PC-9 (cell line): ENCODE data around the gene TGFBI. TPM values are rescaled to one million over a fixed set of nuclear protein-coding genes. Genes with fewer than 3 reads are reported as not detected.

Source experiments
- BruUV-seq: library from RNA; stranded (reverse); fragments of 400-500 nt; replicated peaks from 2 replicates; lab custom pipeline; 2021; lab: Mats Ljungman, UMichigan
- CTCF ChIA-PET: fragments of 300-600 bp; sonication (Branson Sonifier 250); formaldehyde crosslinking; loops from one replicate; lab custom pipeline; 2022; ENCODE audit warnings: antibody characterized with exemption; lab: Charles Lee
- POLR2A ChIA-PET: fragments of 300-600 bp; sonication (Branson Sonifier 250); formaldehyde crosslinking; loops from one replicate; lab custom pipeline; 2022; ENCODE audit warnings: antibody characterized with exemption; ENCODE audit not compliant: unreplicated experiment; lab: Charles Lee
- DNase-seq, 2 experiments: peaks; one replicate each; pipeline versions ENCODE4 v3.0.0 to v3.0.0-alpha.2; 2015 to 2022; ENCODE audit warnings: mixed read lengths in 1 of 2
- H2AFZ ChIP-seq: fragments of 200-600 bp; sonication (generic); 2 replicates; pipeline ENCODE4 v1.8.1; 2017; ENCODE audit warnings: antibody characterized with exemption
- H3F3A ChIP-seq: fragments of 200-600 bp; sonication (generic); 2 replicates; pipeline ENCODE4 v1.8.1; 2017; ENCODE audit warnings: antibody characterized with exemption, mild to moderate bottlenecking, low read depth; ENCODE audit not compliant: insufficient read depth
- H3K27ac ChIP-seq: fragments of 200-600 bp; sonication (generic); 2 replicates; pipeline ENCODE4 v1.6.1; 2016; ENCODE audit warnings: mixed run types
- H3K27me3 ChIP-seq: fragments of 200-600 bp; sonication (generic); 2 replicates; pipeline ENCODE4 v1.6.1; 2016; ENCODE audit warnings: low read depth, mixed run types; ENCODE audit not compliant: insufficient read depth
- H3K36me3 ChIP-seq: fragments of 200-600 bp; sonication (generic); 2 replicates; pipeline ENCODE4 v1.6.1; 2016; ENCODE audit warnings: low read depth, mixed run types
- H3K4me1 ChIP-seq: fragments of 200-600 bp; sonication (generic); replicated peaks from 2 replicates; pipeline ENCODE4 v1.6.1; 2016; ENCODE audit warnings: mixed run types; ENCODE audit not compliant: insufficient read depth
- H3K4me2 ChIP-seq: fragments of 200-600 bp; sonication (generic); 2 replicates; pipeline ENCODE4 v1.6.1; 2017; ENCODE audit warnings: mixed run types
- H3K4me3 ChIP-seq: fragments of 200-600 bp; sonication (generic); 2 replicates; pipeline ENCODE4 v1.6.1; 2016; ENCODE audit warnings: mixed run types
- H3K79me2 ChIP-seq: fragments of 200-600 bp; sonication (generic); 2 replicates; pipeline ENCODE4 v1.6.1; 2017; ENCODE audit warnings: low read depth, mixed run types
- H3K9me2 ChIP-seq: fragments of 200-600 bp; sonication (generic); 2 replicates; pipeline ENCODE4 v1.8.1; 2017; ENCODE audit warnings: mild to moderate bottlenecking; ENCODE audit not compliant: insufficient read depth
- H3K9me3 ChIP-seq: fragments of 200-600 bp; sonication (generic); 2 replicates; pipeline ENCODE4 v1.8.1; 2016; ENCODE audit warnings: low read depth; ENCODE audit not compliant: insufficient read depth
- H4K20me1 ChIP-seq: fragments of 200-600 bp; sonication (generic); 2 replicates; pipeline ENCODE4 v1.8.1; 2017; ENCODE audit not compliant: insufficient read depth
- CTCF ChIP-seq: fragments of 200-600 bp; sonication (generic); conservative IDR thresholded peaks from 2 replicates; pipeline ENCODE4 v1.6.1; 2017; ENCODE audit warnings: mixed run types, antibody characterized with exemption, mild to moderate bottlenecking, moderate library complexity
- EZH2 ChIP-seq: fragments of 200-600 bp; sonication (generic); IDR thresholded peaks from 2 replicates; pipeline ENCODE4 v1.8.0; 2017; ENCODE audit warnings: antibody characterized with exemption, low read depth
- intact Hi-C: fragments of 100-400 bp; cut with micrococcal nuclease; formaldehyde crosslinking; loops from one replicate; pipeline ENCODE4 v1.10.0; 2022; ENCODE audit not compliant: unreplicated experiment
- total RNA-seq: library from RNA; stranded (reverse); gene quantifications from 2 replicates; pipeline ENCODE4 v1.2.3, GENCODE V29; 2021

TGFBI gene
- total RNA-seq, 1 experiment from 2014 or later: 437 TPM

- DNase-seq: no peak
- Histone ChIP-seq H3K27me3 (no peaks in the 10 kb centered on the region), H3K36me3 (peaks cover 7% of the 10 kb centered on the region; the same call in 1 of the 2 replicates), H4K20me1 (no peaks in the 10 kb centered on the region), H2AFZ (no peak overlapping the region), H3K9me2 (no peaks in the 10 kb centered on the region), H3F3A (peaks cover 6% of the 10 kb centered on the region), H3K4me3 (no peak overlapping the region), H3K27ac (no peak overlapping the region), H3K79me2 (peaks cover 14% of the 10 kb centered on the region; the same call in 1 of the 2 replicates), H3K4me2 (no peak overlapping the region), H3K9me3 (peaks cover 6% of the 10 kb centered on the region; the same call in 1 of the 2 replicates), H3K4me1 (peaks cover 34% of the 10 kb centered on the region)
- POLR2A ChIA-PET: no interaction called here
- TF ChIP-seq EZH2 (no peak), CTCF (no peak)
- CTCF ChIA-PET: no interaction called here
- BruUV-seq: no TSS peak
- intact Hi-C loops: no loop called here
Measured at GRCh38 chr5:136035837-136036236, 7.0 kb downstream of the TGFBI start.

GRCh38 chr5:136036293-136036911, 7.6 kb downstream of the TGFBI start:
- Histone ChIP-seq H3K36me3 (peaks cover 7% of the 10 kb centered on the region; the same call in 1 of the 2 replicates), H4K20me1 (no peaks in the 10 kb centered on the region), H3F3A (peaks cover 6% of the 10 kb centered on the region), H3K4me3 (no peak overlapping the region), H3K79me2 (peaks cover 8% of the 10 kb centered on the region; the same call in 1 of the 2 replicates), H3K9me3 (peaks cover 6% of the 10 kb centered on the region; the same call in 1 of the 2 replicates), H3K27me3 (no peaks in the 10 kb centered on the region), H3K9me2 (no peaks in the 10 kb centered on the region), H2AFZ (no peak overlapping the region), H3K4me2 (no peak overlapping the region), H3K4me1 (peaks cover 34% of the 10 kb centered on the region), H3K27ac (no peak overlapping the region)
- BruUV-seq: no TSS peak
- DNase-seq: no peak
- POLR2A ChIA-PET: no interaction called here
- intact Hi-C loops: no loop called here
- TF ChIP-seq CTCF (no peak), EZH2 (no peak)
- CTCF ChIA-PET: no interaction called here

DNA sequence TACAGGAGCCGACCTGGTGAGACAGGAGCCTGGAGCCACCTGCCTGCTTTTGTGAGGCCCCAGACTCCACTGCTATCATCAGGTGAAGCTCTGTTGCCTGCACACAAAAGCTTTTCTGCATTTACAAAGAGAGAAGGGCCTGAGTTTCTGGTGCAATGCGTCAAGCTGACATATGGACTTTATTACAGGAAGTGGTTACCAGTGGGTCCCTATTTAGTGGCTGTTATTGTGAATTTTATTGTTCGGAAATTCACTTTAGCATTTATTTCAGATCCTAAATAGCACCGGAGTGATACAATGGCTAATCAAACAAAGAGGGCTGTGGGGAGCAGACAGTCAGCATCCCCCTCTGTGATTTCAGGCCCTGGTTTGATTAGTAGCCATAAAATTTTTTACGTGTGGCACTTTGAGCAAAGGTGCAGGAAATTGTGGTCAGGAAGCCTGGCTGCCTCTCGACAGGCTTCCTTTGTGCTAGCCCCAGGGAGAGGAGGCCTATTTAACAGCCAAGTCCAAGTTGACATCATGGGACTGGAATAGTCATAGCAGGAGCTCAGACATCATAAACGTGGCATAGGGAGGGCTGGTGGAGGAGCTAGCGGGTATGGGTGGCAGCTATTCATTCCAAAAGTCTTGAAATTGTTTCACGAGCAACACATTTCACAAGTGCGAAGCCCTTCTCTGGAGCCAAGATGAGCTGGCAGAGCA, 8.4 kb downstream of the TGFBI start:
- Histone ChIP-seq H3K27ac (no peak overlapping the region), H3K79me2 (peaks cover 8% of the 10 kb centered on the region; the same call in 1 of the 2 replicates), H2AFZ (no peak overlapping the region), H3K4me1 (peaks cover 34% of the 10 kb centered on the region), H3K9me3 (peaks cover 6% of the 10 kb centered on the region; the same call in 1 of the 2 replicates), H3K4me3 (no peak overlapping the region), H3K9me2 (no peaks in the 10 kb centered on the region), H3F3A (peaks cover 2% of the 10 kb centered on the region), H3K27me3 (no peaks in the 10 kb centered on the region), H4K20me1 (no peaks in the 10 kb centered on the region), H3K36me3 (peaks cover 7% of the 10 kb centered on the region; the same call in 1 of the 2 replicates), H3K4me2 (no peak overlapping the region)
- TF ChIP-seq EZH2 (no peak), CTCF (no peak)
- intact Hi-C loops: no loop called here
- no TSS peak for BruUV-seq
- ChIA-PET POLR2A (interaction anchor here (0.6 kb wide), 1 partner anchor 9 kb away, joined by 4 read pairs; no protein-coding TSS in a partner anchor), CTCF (no interaction called here)
- peak in 1 of 2 experiments; percentile 60 for DNase-seq
